B cell (primary cell): ENCODE measurements around the gene ATXN7L3.

ENCODE experiments used
- EZH2 ChIP-seq: IDR thresholded peaks from 2 replicates; pipeline ENCODE4 v1.6.1; 2012; ENCODE audit warnings: borderline replicate concordance, low read depth, mild to moderate bottlenecking, moderate library complexity, low read length; ENCODE audit not compliant: insufficient read depth, poor library complexity, severe bottlenecking
- TF ChIP-seq, protein P1 (sequence below): fragments of 200-600 bp; IDR thresholded peaks from one replicate; pipeline ENCODE4 v1.8.0; 2022; ENCODE audit warnings: antibody characterized with exemption, mild to moderate bottlenecking

DNA sequence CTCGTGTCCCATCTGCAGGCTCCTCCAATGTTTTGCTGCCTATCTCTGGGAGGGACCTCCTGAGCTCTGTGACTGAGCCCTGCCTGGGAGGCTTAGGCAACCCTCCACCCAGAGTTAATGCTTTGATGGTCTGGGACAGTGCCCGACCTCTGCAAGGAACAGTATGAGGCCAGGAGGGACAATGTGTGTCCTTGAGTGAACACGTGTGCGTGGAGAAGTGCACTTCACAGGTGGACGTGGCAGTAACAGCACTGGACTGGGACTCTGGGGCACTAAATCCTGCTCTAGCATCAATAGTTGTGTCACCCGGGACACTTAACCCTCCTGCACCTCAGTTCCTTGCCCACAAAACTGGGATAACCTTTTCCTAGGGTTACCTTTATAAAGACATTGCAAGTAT is 15.2 kb upstream of the ATXN7L3 start:
- TF ChIP-seq, protein P1, sequence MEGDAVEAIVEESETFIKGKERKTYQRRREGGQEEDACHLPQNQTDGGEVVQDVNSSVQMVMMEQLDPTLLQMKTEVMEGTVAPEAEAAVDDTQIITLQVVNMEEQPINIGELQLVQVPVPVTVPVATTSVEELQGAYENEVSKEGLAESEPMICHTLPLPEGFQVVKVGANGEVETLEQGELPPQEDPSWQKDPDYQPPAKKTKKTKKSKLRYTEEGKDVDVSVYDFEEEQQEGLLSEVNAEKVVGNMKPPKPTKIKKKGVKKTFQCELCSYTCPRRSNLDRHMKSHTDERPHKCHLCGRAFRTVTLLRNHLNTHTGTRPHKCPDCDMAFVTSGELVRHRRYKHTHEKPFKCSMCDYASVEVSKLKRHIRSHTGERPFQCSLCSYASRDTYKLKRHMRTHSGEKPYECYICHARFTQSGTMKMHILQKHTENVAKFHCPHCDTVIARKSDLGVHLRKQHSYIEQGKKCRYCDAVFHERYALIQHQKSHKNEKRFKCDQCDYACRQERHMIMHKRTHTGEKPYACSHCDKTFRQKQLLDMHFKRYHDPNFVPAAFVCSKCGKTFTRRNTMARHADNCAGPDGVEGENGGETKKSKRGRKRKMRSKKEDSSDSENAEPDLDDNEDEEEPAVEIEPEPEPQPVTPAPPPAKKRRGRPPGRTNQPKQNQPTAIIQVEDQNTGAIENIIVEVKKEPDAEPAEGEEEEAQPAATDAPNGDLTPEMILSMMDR, result no peak
- no peak for TF ChIP-seq EZH2
